VCaP (cell line): ENCODE results near the gene FEZF1.

Source experiments
- H3K27ac ChIP-seq: fragments of 450-650 bp; 2 replicates; pipeline ENCODE4 v1.5.1; 2017
- TF ChIP-seq, protein P1 (sequence below): fragments of 450-650 bp; conservative IDR thresholded peaks from 2 replicates; pipeline ENCODE4 v1.5.1; 2017; ENCODE audit warnings: mild to moderate bottlenecking, moderate library complexity

Gene FEZF1

DNA sequence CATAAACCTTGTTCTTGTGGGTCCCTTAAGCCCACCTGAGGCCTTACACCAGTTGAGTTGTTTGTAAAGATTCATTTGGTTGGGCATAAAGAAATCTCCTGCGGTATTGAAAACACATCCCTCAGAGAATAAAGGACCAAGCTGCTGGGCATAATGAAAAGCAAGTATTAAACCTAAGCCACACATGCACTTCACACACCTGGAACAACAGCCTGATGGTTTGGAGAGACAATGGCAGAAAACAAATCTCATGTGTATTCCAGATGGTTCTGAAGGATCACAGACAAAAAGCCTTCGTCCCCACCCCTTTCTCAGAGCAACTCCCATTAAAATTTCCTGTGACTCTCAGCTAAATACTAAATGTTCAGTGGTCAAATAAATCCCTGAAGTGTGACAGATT, 44.2 kb downstream of the FEZF1 start:
- TF ChIP-seq, protein P1, sequence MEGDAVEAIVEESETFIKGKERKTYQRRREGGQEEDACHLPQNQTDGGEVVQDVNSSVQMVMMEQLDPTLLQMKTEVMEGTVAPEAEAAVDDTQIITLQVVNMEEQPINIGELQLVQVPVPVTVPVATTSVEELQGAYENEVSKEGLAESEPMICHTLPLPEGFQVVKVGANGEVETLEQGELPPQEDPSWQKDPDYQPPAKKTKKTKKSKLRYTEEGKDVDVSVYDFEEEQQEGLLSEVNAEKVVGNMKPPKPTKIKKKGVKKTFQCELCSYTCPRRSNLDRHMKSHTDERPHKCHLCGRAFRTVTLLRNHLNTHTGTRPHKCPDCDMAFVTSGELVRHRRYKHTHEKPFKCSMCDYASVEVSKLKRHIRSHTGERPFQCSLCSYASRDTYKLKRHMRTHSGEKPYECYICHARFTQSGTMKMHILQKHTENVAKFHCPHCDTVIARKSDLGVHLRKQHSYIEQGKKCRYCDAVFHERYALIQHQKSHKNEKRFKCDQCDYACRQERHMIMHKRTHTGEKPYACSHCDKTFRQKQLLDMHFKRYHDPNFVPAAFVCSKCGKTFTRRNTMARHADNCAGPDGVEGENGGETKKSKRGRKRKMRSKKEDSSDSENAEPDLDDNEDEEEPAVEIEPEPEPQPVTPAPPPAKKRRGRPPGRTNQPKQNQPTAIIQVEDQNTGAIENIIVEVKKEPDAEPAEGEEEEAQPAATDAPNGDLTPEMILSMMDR: no peak
- H3K27ac ChIP-seq: no peak overlapping the region

DNA sequence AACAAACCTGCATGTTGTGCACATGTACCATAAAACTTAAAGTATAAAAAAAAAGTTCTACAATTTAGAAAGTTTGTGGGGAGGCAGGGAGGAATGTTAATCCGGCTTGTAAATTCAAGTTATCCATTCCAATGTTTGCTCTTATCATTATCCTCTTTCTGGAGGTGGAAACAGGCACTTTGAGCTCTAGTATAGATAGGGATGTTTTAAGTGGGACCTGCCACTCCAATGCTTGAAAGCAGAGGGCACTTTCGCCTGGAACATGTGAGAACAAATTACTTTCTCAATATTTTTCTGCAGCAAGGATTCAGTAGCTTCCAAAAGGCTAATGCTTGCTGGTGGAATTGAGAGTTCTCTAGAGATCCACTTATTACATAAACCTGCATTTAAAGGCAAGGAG, 45.6 kb downstream of the FEZF1 start:
- TF ChIP-seq, protein P1: no peak

DNA sequence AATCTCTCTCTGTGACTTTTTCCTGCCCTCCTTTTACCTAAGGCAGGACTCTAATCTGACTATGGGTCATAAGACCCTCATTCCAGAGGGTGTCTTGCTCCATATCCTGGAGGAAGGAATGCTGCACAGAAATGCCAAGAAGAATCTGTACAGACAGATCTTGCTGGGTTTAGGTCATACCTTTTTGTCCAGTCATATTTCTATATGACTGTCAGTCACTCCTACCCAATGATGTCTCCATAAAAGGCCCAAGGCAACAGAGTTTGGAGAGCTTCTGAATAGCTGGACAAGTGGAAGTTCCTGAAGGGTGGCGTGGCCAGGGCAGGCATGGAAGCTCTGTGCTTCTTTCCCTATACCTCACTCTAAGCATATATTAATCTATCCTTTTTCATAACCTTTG, 47.5 kb downstream of the FEZF1 start:
- H3K27ac ChIP-seq: no peak overlapping the region
- TF ChIP-seq, protein P1: no peak

More for the DNA sequence above, 45.6 kb downstream of the FEZF1 start:
- H3K27ac ChIP-seq: no peak overlapping the region

DNA sequence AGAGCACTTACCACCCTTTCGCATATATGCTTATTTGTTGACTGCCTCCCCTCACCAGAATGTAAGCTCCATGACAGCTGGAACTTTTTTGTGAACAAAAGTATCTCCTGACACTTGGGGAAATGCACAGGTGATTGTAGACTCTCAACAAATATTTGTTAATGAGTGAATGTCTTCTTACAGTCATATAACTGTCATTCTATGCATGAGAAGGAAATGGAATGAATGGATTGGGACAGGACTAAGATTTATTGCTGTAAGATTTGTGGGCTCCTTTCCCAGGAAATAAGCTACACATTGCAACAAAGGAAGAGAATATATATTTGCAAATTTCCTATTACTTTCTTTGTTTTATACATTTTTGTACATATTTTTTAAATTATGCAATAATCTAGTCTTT, 48.5 kb downstream of the FEZF1 start:
- TF ChIP-seq, protein P1: no peak
- no peak overlapping the region for H3K27ac ChIP-seq

DNA sequence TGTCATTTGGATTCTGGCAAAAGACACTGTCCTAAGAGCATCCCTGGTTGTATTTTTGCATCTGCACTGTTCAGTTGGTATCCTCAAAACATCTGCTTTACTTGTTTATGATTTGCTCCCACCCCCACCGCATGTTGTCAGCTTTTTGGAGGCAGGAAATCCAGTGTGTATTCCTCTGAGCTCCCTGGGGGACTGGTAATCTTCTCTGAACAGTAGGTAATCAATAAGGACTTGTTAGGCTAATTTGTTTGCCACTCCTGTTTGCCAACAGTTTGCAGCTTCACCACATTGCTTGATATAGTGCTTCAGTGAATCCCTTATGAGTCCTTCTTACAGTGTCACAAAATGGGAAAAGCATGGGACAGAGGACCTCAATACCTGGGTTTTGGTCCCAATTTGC, 49.1 kb downstream of the FEZF1 start:
- H3K27ac ChIP-seq: no peak overlapping the region
- TF ChIP-seq, protein P1: no peak
